Dermis blood vessel endothelial cell (primary cell): Measurements from ENCODE around the gene NUDCD2. TPM values are rescaled to one million over a fixed set of nuclear protein-coding genes. Genes with fewer than 3 reads are reported as not detected.
"Not testable (repeated sequence)": the region's sequence is repeated elsewhere in the genome, so short reads cannot be mapped to it uniquely, and the experiment has no call there.

Experiments used
- DNase-seq: peaks from one replicate; pipeline ENCODE4 v3.0.0; 2010
- total RNA-seq: library from RNA; depleted of rRNA; stranded (reverse); fragments of >200 nt; gene quantifications from 2 replicates; pipeline ENCODE4 v1.2.3, GENCODE V29; 2014

NUDCD2 gene
- total RNA-seq, 1 donor from 2014 or later = 2.9 TPM

GRCh38 chr5:163415673-163416072 is 44.2 kb downstream of the NUDCD2 start:
- not testable (repeated sequence) for DNase-seq

GRCh38 chr5:163410505-163410904 is 49.4 kb downstream of the NUDCD2 start:
- DNase-seq = no peak

- no peak for DNase-seq
Measured at GRCh38 chr5:163409384-163409783, 50.5 kb downstream of the NUDCD2 start.

GRCh38 chr5:163408311-163408923 is 51.5 kb downstream of the NUDCD2 start:
- peak; percentile 77 for DNase-seq

- DNase-seq = peak; percentile 2
Measured at GRCh38 chr5:163407034-163407655, 52.8 kb downstream of the NUDCD2 start.

GRCh38 chr5:163404364-163405173 is 55.3 kb downstream of the NUDCD2 start:
- no peak for DNase-seq

GRCh38 chr5:163402007-163402406 is 57.9 kb downstream of the NUDCD2 start:
- DNase-seq = no peak

GRCh38 chr5:163401271-163401670 is 58.6 kb downstream of the NUDCD2 start:
- no peak for DNase-seq

- no peak for DNase-seq
Measured at GRCh38 chr5:163399923-163400322, 60.0 kb downstream of the NUDCD2 start.

GRCh38 chr5:163397354-163397753 is 62.5 kb downstream of the NUDCD2 start:
- DNase-seq = no peak

- DNase-seq = not testable (repeated sequence)
Measured at GRCh38 chr5:163396818-163397340, 63.0 kb downstream of the NUDCD2 start.

Other genes starting within 250 kb of the NUDCD2 start
- gene CCNG1, start 22.5 kb downstream of the NUDCD2 start, total RNA-seq = 379 and 441 TPM in 2 replicates
- 16.2 and 60.2 TPM in 2 replicates for gene HMMR, start 530 bp upstream of the NUDCD2 start, total RNA-seq
- 89.9 and 107 TPM in 2 replicates for gene MAT2B, start 45.5 kb upstream of the NUDCD2 start, total RNA-seq